Gastroesophageal sphincter (tissue), 4 donors: Measurements from ENCODE around the gene TNNT3. TPM values are rescaled to one million over a fixed set of nuclear protein-coding genes. Genes with fewer than 3 reads are reported as not detected.

ENCODE experiments used
- ATAC-seq: fragments of 150-250 bp; one replicate; pipeline ENCODE4 v1.9.1; 2016; ENCODE audit warnings: mild to moderate bottlenecking, moderate library complexity
- H3K27ac ChIP-seq, 4 donors: fragments of 200-600 bp; sonication (generic) in 3 of 4; 1 replicate in 3 of 4; 2 replicates in 1 of 4; pipeline ENCODE4 v1.5.1; 2016 to 2019
- H3K27me3 ChIP-seq: fragments of 200-600 bp; sonication (generic); one replicate; pipeline ENCODE4 v1.5.1; 2019
- H3K36me3 ChIP-seq, 2 donors: fragments of 200-600 bp; sonication (generic); one replicate each; pipeline ENCODE4 v1.5.1; 2019; ENCODE audit warnings: control low read depth in 1 of 2
- H3K4me1 ChIP-seq, 3 donors: fragments of 200-600 bp; sonication (generic); 1 replicate in 2 of 3; 2 replicates in 1 of 3; pipeline ENCODE4 v1.5.1; 2016 to 2019; ENCODE audit warnings: control low read depth in 2 of 3
- H3K4me3 ChIP-seq, 2 donors: fragments of 200-600 bp; sonication (generic); one replicate each; pipeline ENCODE4 v1.5.1; 2019; ENCODE audit warnings: mild to moderate bottlenecking in 1 of 2, moderate library complexity in 1 of 2
- H3K9me3 ChIP-seq, 3 donors: fragments of 200-600 bp; sonication (generic); one replicate each; pipeline ENCODE4 v1.5.1; 2017 to 2019; ENCODE audit warnings: control low read depth in 2 of 3
- CTCF ChIP-seq, 4 experiments: fragments of 200-600 bp in 2 of 4; fragments of 450-650 bp in 2 of 4; sonication (generic) in 1 of 4; IDR thresholded peaks; one replicate each; pipeline ENCODE4 v1.5.1; 2017 to 2019; ENCODE audit warnings: antibody characterized with exemption in 4 of 4, mild to moderate bottlenecking in 2 of 4, moderate library complexity in 2 of 4
- EP300 ChIP-seq: sonication (generic); formaldehyde crosslinking; IDR thresholded peaks from one replicate; pipeline ENCODE4 v1.6.1; 2017; ENCODE audit warnings: antibody characterized with exemption, mild to moderate bottlenecking
- POLR2A ChIP-seq, 2 donors: fragments of 450-650 bp; IDR thresholded peaks; one replicate each; pipeline ENCODE4 v1.6.1; 2017; ENCODE audit warnings: antibody characterized with exemption in 2 of 2, mild to moderate bottlenecking in 2 of 2, moderate library complexity in 1 of 2
- POLR2AphosphoS5 ChIP-seq: sonication (generic); formaldehyde crosslinking; IDR thresholded peaks from one replicate; pipeline ENCODE4 v1.6.1; 2017; ENCODE audit warnings: antibody characterized with exemption
- WGBS, 2 donors: methylation state at CpG; one replicate each; pipeline ENCODE4 v1.1.5; 2018; ENCODE audit warnings: low coverage in 1 of 2; 5-methylcytosine and 5-hydroxymethylcytosine counted together
- total RNA-seq, 4 donors: library from RNA; depleted of rRNA; stranded (reverse); fragments of >200 nt; gene quantifications; one replicate each; pipeline ENCODE4 v1.1.0, GENCODE V29; 2016

The TNNT3 gene
- total RNA-seq, 4 donors from 2014 or later = 1.7 to 4.3 (median 2.5) TPM

GRCh38 chr11:1987024-1987423, 67.5 kb downstream of the TNNT3 start:
- WGBS, 2 donors = no CpG with 5 or more reads among the region's 6 CpGs
- Histone ChIP-seq H3K27ac (no peak overlapping the region), H3K27me3 (no peaks in the 10 kb centered on the region), H3K4me1 (no peaks in the 10 kb centered on the region), H3K36me3 (no peaks in the 10 kb centered on the region), H3K9me3 (no peaks in the 10 kb centered on the region), H3K4me3 (no peak overlapping the region)
- no peak for TF ChIP-seq CTCF (IDR thresholded peaks at IDR 0.05)
- no peak for TF ChIP-seq POLR2AphosphoS5
- no peak for TF ChIP-seq POLR2A (IDR thresholded peaks at IDR 0.05)
- no peak for TF ChIP-seq EP300
- no peak for ATAC-seq

- no peak overlapping the region for H3K27ac ChIP-seq
- TF ChIP-seq POLR2A (IDR thresholded peaks at IDR 0.05) (no peak), EP300 (no peak), POLR2AphosphoS5 (no peak), CTCF (IDR thresholded peaks at IDR 0.05) (no peak)
- H3K36me3 ChIP-seq = no peaks in the 10 kb centered on the region
- ATAC-seq = no peak
- H3K4me3 ChIP-seq = no peak overlapping the region
- no CpG with 5 or more reads among the region's 11 CpGs for WGBS, 2 donors
- no peaks in the 10 kb centered on the region for H3K4me1 ChIP-seq
- H3K27me3 ChIP-seq = no peaks in the 10 kb centered on the region
- H3K9me3 ChIP-seq = no peaks in the 10 kb centered on the region
Observed at GRCh38 chr11:1988174-1988573, 68.7 kb downstream of the TNNT3 start.

Other genes starting within 250 kb of the TNNT3 start
- gene KRTAP5-6, start 222.5 kb upstream of the TNNT3 start, total RNA-seq = not detected
- gene IFITM10, start 169.1 kb upstream of the TNNT3 start, total RNA-seq = under 1 TPM in 3 of 4 donors, not detected in 1; 0.13 to 0.85 (median 0.31) TPM
- gene CTSD, start 155.8 kb upstream of the TNNT3 start, total RNA-seq = 100 to 1,000 TPM; 182 to 290 (median 238) TPM
- 1 to 10 TPM in 1 of 4 donors, not detected in 3; 2.2 TPM for gene SYT8, start 84.7 kb upstream of the TNNT3 start, total RNA-seq
- gene TNNI2, start 80.7 kb upstream of the TNNT3 start, total RNA-seq = 1 to 10 TPM in 1 of 4 donors, not detected in 3; 1.0 TPM
- 100 to 1,000 TPM in 1 of 4 donors, 10 to 100 TPM in 3; 13.4 to 133 (median 47.7) TPM for gene LSP1, start 66.6 kb upstream of the TNNT3 start, total RNA-seq
- not detected for gene PRR33, start 27.8 kb upstream of the TNNT3 start, total RNA-seq
- gene MRPL23, start 27.6 kb downstream of the TNNT3 start, total RNA-seq = 100 to 1,000 TPM in 2 of 4 donors, 10 to 100 TPM in 2; 87.0 to 132 (median 106) TPM
- 100 to 1,000 TPM in 3 of 4 donors, 10 to 100 TPM in 1; 77.5 to 429 (median 399) TPM for gene H19, start 78.1 kb downstream of the TNNT3 start, total RNA-seq
- 10 to 100 TPM in 3 of 4 donors, 1 to 10 TPM in 1; 8.7 to 49.5 (median 28.7) TPM for gene IGF2, start 219.7 kb downstream of the TNNT3 start, total RNA-seq
- not detected for gene INS, start 241.5 kb downstream of the TNNT3 start, total RNA-seq